HEK293 (cell line): ENCODE data around the gene CDH11.

Experiments used
- CTCF ChIA-PET: fragments of 350-600 bp; formaldehyde crosslinking; extraction: SDS; loops from one replicate; lab custom pipeline; 2021; ENCODE audit warnings: antibody characterized with exemption; lab: Yijun Ruan, JAX
- POLR2A ChIA-PET: fragments of 300-600 bp; formaldehyde crosslinking; extraction: SDS; loops from one replicate; lab custom pipeline; 2020; ENCODE audit warnings: antibody characterized with exemption, inconsistent platforms; lab: Yijun Ruan, JAX
- H3K27ac ChIP-seq: fragments of 200-500 bp; sonication (Bioruptor generic); 2 replicates; pipeline ENCODE4 v1.5.1; 2014; ENCODE audit warnings: low read depth, low read length, control low read depth, inconsistent platforms; ENCODE audit errors: extremely low read depth
- H3K36me3 ChIP-seq, 2 experiments: fragments of 200-500 bp in 1 of 2; sonication (Bioruptor generic) in 1 of 2; 1 replicate in 1 of 2; 2 replicates in 1 of 2; pipeline ENCODE4 v1.5.1; 2014 to 2017; ENCODE audit warnings: inconsistent platforms in 2 of 2, low read length in 2 of 2; ENCODE audit not compliant: control insufficient read depth in 2 of 2, insufficient read depth in 1 of 2
- H3K4me1 ChIP-seq: fragments of 200-500 bp; sonication (Bioruptor generic); 2 replicates; pipeline ENCODE4 v1.5.1; 2014; ENCODE audit warnings: mild to moderate bottlenecking, low read length, inconsistent platforms; ENCODE audit not compliant: control insufficient read depth, insufficient read depth
- H3K4me3 ChIP-seq: 2 replicates; pipeline ENCODE4 v1.5.1; 2011; ENCODE audit warnings: low read depth, mild to moderate bottlenecking, control low read depth, low read length, moderate library complexity
- H3K9me3 ChIP-seq: fragments of 200-500 bp; sonication (Bioruptor generic); 2 replicates; pipeline ENCODE4 v1.5.1; 2014; ENCODE audit warnings: low read depth, low read length, inconsistent platforms; ENCODE audit not compliant: control insufficient read depth, insufficient read depth
- FEZF1 ChIP-seq: fragments of 450-650 bp; formaldehyde crosslinking; IDR thresholded peaks from 2 replicates; pipeline ENCODE4 v1.5.1; 2016; ENCODE audit warnings: missing biosample characterization, missing genetic modification characterization
- GFI1B ChIP-seq: fragments of 450-650 bp; formaldehyde crosslinking; IDR thresholded peaks from 2 replicates; pipeline ENCODE4 v1.5.1; 2016; ENCODE audit warnings: missing biosample characterization, missing genetic modification characterization
- HOXC10 ChIP-seq: sonication (generic); formaldehyde crosslinking; IDR thresholded peaks from 2 replicates; pipeline ENCODE4 v1.8.1; 2023; ENCODE audit warnings: mild to moderate bottlenecking, missing genetic modification reagents
- ZNF132 ChIP-seq: fragments of 450-650 bp; formaldehyde crosslinking; IDR thresholded peaks from 2 replicates; pipeline ENCODE4 v1.5.1; 2017; ENCODE audit warnings: missing biosample characterization, missing genetic modification characterization, borderline replicate concordance
- ZNF16 ChIP-seq: fragments of 450-650 bp; formaldehyde crosslinking; IDR thresholded peaks from 2 replicates; pipeline ENCODE4 v1.5.1; 2016; ENCODE audit warnings: low read depth, missing biosample characterization, missing genetic modification characterization
- ZNF202 ChIP-seq: fragments of 450-650 bp; formaldehyde crosslinking; IDR thresholded peaks from 2 replicates; pipeline ENCODE4 v1.5.1; 2016; ENCODE audit warnings: missing biosample characterization, missing genetic modification characterization, borderline replicate concordance
- ZNF239 ChIP-seq: fragments of 450-650 bp; formaldehyde crosslinking; IDR thresholded peaks from 2 replicates; pipeline ENCODE4 v1.5.1; 2016; ENCODE audit warnings: missing biosample characterization, missing genetic modification characterization
- ZNF302 ChIP-seq: fragments of 450-650 bp; formaldehyde crosslinking; IDR thresholded peaks from 2 replicates; pipeline ENCODE4 v1.5.1; 2016; ENCODE audit warnings: missing biosample characterization, missing genetic modification characterization, low read depth
- ZNF37A ChIP-seq: fragments of 450-650 bp; IDR thresholded peaks from 2 replicates; pipeline ENCODE4 v1.5.1; 2018; ENCODE audit warnings: missing biosample characterization, missing genetic modification characterization
- ZNF529 ChIP-seq: fragments of 450-650 bp; formaldehyde crosslinking; IDR thresholded peaks from 2 replicates; pipeline ENCODE4 v1.5.1; 2017; ENCODE audit warnings: missing genetic modification characterization, missing biosample characterization; ENCODE audit not compliant: insufficient replicate concordance
- TF ChIP-seq, protein P1 (sequence below): IDR thresholded peaks from 2 replicates; pipeline ENCODE4 v1.6.1; 2011; ENCODE audit warnings: mild to moderate bottlenecking, low read depth, low read length, borderline replicate concordance
- TF ChIP-seq, protein P2 (sequence below): fragments of 450-650 bp; formaldehyde crosslinking; IDR thresholded peaks from 2 replicates; pipeline ENCODE4 v1.5.1; 2016; ENCODE audit warnings: missing biosample characterization, missing genetic modification characterization
- TF ChIP-seq, protein P3 (sequence below): fragments of 450-650 bp; formaldehyde crosslinking; IDR thresholded peaks from 2 replicates; pipeline ENCODE4 v1.5.1; 2016; ENCODE audit warnings: missing biosample characterization, missing genetic modification characterization, borderline replicate concordance
- TF ChIP-seq, protein P4 (sequence below): fragments of 450-650 bp; formaldehyde crosslinking; IDR thresholded peaks from 2 replicates; pipeline ENCODE4; 2016; ENCODE audit warnings: missing biosample characterization, missing genetic modification characterization
- TF ChIP-seq, protein P5 (sequence below): fragments of 450-650 bp; formaldehyde crosslinking; IDR thresholded peaks from 2 replicates; pipeline ENCODE4 v1.5.1; 2016; ENCODE audit warnings: missing biosample characterization, missing genetic modification characterization, low read depth
- TF ChIP-seq, protein P6 (sequence below): fragments of 450-650 bp; formaldehyde crosslinking; IDR thresholded peaks from 2 replicates; pipeline ENCODE4 v1.5.1; 2016; ENCODE audit warnings: missing biosample characterization, missing genetic modification characterization

CDH11 gene

DNA sequence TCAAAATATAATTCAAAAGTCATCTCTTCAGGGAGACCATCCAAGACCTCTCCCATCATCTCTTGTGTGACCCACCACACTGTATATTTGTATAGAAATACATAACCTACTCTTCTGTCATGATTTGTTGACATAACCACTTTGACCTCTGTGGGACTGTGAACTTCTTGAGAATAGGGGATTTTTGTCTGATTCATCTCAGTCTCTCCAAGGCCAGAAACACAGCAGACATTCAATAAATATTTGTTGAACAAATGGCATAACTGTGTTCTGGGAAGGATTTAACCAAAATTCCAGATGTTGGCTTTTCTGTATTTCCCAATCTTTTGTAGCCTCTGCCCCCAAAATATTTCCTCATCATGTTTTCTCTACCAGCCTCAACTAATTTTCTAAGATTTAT, 169.7 kb downstream of the CDH11 start (continued):
- no peak for TF ChIP-seq ZNF239 (tag by site-specific recombination)
- no peak for TF ChIP-seq FEZF1 (tag by site-specific recombination)
- TF ChIP-seq ZNF529 (tag by site-specific recombination) = no peak
- TF ChIP-seq, protein P1, sequence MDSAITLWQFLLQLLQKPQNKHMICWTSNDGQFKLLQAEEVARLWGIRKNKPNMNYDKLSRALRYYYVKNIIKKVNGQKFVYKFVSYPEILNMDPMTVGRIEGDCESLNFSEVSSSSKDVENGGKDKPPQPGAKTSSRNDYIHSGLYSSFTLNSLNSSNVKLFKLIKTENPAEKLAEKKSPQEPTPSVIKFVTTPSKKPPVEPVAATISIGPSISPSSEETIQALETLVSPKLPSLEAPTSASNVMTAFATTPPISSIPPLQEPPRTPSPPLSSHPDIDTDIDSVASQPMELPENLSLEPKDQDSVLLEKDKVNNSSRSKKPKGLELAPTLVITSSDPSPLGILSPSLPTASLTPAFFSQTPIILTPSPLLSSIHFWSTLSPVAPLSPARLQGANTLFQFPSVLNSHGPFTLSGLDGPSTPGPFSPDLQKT = no peak
- TF ChIP-seq, all 188 proteins: peak for 0

DNA sequence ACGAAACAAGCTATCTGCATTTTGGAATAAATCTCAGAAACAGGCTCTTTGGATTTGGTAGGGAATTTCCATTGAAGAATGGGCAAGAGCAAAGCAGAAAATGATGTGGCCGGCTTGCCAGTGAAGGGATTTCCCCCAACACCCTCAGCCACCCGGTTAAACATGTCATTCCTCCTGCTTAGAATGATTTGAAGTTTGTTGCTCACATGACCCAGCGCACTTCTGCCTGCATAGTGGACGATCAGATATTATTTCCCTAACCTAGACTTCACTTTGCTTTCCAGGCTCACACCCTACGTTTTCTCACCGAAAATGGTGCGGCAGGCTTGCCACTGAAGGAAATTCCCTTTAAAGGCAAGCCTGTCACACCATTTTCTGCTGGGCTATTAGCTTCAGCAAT, 170.7 kb downstream of the CDH11 start:
- ChIA-PET CTCF (interaction anchor here (0.7 kb wide), 1 partner anchor 196 kb away, joined by 3 read pairs; no protein-coding TSS in a partner anchor), POLR2A (no interaction called here)
- Histone ChIP-seq H3K9me3 (no peaks in the 10 kb centered on the region), H3K27ac (no peak overlapping the region), H3K36me3 (no peaks in the 10 kb centered on the region), H3K4me3 (no peak overlapping the region), H3K4me1 (no peaks in the 10 kb centered on the region)
- TF ChIP-seq, protein P2, sequence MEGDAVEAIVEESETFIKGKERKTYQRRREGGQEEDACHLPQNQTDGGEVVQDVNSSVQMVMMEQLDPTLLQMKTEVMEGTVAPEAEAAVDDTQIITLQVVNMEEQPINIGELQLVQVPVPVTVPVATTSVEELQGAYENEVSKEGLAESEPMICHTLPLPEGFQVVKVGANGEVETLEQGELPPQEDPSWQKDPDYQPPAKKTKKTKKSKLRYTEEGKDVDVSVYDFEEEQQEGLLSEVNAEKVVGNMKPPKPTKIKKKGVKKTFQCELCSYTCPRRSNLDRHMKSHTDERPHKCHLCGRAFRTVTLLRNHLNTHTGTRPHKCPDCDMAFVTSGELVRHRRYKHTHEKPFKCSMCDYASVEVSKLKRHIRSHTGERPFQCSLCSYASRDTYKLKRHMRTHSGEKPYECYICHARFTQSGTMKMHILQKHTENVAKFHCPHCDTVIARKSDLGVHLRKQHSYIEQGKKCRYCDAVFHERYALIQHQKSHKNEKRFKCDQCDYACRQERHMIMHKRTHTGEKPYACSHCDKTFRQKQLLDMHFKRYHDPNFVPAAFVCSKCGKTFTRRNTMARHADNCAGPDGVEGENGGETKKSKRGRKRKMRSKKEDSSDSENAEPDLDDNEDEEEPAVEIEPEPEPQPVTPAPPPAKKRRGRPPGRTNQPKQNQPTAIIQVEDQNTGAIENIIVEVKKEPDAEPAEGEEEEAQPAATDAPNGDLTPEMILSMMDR (tag by site-specific recombination) = no peak
- no peak for TF ChIP-seq ZNF37A (tag by site-specific recombination)

DNA sequence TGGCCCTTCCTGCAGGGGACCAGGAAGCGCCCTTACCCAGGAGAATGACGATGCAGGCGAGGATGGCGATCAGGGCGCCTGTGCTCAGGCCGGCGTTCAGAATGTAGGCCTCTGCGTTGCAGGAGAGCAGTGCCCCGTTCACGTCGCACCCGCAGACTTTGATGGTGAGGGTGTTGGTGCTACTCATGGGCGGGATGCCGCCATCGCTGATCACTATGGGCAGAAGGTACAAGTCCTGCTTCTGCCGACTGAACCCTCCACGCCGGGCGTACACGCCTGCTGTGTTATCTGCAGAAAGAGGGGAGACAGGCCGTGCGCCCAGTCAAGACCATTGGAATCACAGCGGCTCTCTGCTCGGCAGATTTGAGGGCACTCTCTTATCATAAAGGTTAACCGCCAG, 171.1 kb downstream of the CDH11 start:
- ChIA-PET CTCF (interaction anchor here (0.7 kb wide), 1 partner anchor 196 kb away, joined by 3 read pairs; no protein-coding TSS in a partner anchor), POLR2A (no interaction called here)
- H3K36me3 ChIP-seq = no peaks in the 10 kb centered on the region
- no peak overlapping the region for H3K4me3 ChIP-seq
- no peaks in the 10 kb centered on the region for H3K4me1 ChIP-seq
- H3K27ac ChIP-seq = no peak overlapping the region
- TF ChIP-seq ZNF132 (tag by site-specific recombination) = no peak
- TF ChIP-seq, protein P3, sequence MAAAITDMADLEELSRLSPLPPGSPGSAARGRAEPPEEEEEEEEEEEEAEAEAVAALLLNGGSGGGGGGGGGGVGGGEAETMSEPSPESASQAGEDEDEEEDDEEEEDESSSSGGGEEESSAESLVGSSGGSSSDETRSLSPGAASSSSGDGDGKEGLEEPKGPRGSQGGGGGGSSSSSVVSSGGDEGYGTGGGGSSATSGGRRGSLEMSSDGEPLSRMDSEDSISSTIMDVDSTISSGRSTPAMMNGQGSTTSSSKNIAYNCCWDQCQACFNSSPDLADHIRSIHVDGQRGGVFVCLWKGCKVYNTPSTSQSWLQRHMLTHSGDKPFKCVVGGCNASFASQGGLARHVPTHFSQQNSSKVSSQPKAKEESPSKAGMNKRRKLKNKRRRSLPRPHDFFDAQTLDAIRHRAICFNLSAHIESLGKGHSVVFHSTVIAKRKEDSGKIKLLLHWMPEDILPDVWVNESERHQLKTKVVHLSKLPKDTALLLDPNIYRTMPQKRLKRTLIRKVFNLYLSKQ = no peak
- TF ChIP-seq, protein P4, sequence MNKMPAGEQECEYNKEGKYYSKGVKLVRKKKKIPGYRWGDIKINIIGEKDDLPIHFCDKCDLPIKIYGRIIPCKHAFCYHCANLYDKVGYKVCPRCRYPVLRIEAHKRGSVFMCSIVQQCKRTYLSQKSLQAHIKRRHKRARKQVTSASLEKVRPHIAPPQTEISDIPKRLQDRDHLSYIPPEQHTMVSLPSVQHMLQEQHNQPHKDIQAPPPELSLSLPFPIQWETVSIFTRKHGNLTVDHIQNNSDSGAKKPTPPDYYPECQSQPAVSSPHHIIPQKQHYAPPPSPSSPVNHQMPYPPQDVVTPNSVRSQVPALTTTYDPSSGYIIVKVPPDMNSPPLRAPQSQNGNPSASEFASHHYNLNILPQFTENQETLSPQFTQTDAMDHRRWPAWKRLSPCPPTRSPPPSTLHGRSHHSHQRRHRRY = no peak
- H3K9me3 ChIP-seq = no peaks in the 10 kb centered on the region

DNA sequence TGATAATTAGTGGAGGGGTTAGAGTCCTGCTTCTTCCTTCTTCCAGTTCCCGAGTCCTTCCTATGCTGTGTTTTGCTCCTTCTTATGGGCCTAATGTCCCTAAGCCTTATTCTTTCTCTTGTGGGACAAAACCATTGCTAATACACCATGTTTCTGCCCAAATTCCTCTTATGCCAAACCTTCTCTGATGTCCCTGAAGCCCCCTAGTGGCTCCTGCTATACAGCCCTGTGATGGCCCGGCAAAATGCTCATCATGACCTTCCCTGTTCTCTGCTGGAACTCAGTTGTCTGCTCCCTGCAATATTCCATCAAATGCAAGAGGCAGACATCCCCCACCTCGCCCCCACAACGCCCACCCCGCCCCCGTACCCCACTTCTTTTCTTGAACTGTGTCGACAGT, 171.6 kb downstream of the CDH11 start:
- H3K4me1 ChIP-seq = no peaks in the 10 kb centered on the region
- CTCF ChIA-PET = no interaction called here
- POLR2A ChIA-PET = no interaction called here
- no peaks in the 10 kb centered on the region for H3K36me3 ChIP-seq
- no peaks in the 10 kb centered on the region for H3K9me3 ChIP-seq
- H3K4me3 ChIP-seq = no peak overlapping the region
- H3K27ac ChIP-seq = no peak overlapping the region
- TF ChIP-seq, protein P4 = no peak
- no peak for TF ChIP-seq ZNF16 (tag by site-specific recombination)
- TF ChIP-seq ZNF302 (tag by site-specific recombination) = no peak
- TF ChIP-seq HOXC10 (CRISPR knock-in tag) = no peak
- TF ChIP-seq ZNF202 (tag by site-specific recombination) = no peak
- TF ChIP-seq, protein P5, sequence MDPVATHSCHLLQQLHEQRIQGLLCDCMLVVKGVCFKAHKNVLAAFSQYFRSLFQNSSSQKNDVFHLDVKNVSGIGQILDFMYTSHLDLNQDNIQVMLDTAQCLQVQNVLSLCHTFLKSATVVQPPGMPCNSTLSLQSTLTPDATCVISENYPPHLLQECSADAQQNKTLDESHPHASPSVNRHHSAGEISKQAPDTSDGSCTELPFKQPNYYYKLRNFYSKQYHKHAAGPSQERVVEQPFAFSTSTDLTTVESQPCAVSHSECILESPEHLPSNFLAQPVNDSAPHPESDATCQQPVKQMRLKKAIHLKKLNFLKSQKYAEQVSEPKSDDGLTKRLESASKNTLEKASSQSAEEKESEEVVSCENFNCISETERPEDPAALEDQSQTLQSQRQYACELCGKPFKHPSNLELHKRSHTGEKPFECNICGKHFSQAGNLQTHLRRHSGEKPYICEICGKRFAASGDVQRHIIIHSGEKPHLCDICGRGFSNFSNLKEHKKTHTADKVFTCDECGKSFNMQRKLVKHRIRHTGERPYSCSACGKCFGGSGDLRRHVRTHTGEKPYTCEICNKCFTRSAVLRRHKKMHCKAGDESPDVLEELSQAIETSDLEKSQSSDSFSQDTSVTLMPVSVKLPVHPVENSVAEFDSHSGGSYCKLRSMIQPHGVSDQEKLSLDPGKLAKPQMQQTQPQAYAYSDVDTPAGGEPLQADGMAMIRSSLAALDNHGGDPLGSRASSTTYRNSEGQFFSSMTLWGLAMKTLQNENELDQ (tag by site-specific recombination) = no peak
- TF ChIP-seq GFI1B (tag by site-specific recombination) = no peak
- TF ChIP-seq, protein P6, sequence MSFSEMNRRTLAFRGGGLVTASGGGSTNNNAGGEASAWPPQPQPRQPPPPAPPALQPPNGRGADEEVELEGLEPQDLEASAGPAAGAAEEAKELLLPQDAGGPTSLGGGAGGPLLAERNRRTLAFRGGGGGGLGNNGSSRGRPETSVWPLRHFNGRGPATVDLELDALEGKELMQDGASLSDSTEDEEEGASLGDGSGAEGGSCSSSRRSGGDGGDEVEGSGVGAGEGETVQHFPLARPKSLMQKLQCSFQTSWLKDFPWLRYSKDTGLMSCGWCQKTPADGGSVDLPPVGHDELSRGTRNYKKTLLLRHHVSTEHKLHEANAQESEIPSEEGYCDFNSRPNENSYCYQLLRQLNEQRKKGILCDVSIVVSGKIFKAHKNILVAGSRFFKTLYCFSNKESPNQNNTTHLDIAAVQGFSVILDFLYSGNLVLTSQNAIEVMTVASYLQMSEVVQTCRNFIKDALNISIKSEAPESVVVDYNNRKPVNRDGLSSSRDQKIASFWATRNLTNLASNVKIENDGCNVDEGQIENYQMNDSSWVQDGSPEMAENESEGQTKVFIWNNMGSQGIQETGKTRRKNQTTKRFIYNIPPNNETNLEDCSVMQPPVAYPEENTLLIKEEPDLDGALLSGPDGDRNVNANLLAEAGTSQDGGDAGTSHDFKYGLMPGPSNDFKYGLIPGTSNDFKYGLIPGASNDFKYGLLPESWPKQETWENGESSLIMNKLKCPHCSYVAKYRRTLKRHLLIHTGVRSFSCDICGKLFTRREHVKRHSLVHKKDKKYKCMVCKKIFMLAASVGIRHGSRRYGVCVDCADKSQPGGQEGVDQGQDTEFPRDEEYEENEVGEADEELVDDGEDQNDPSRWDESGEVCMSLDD = no peak
